Femur (tissue), 1 donor: Measurements from ENCODE around the gene KCNJ12.
"Not testable (repeated sequence)": the region's sequence is repeated elsewhere in the genome, so short reads cannot be mapped to it uniquely, and the experiment has no call there.

ENCODE experiments used
- DNase-seq: peaks from one replicate; pipeline ENCODE4 v3.0.0-alpha.2; 2017

The KCNJ12 gene

GRCh38 chr17:21349358-21350050 is 26.7 kb upstream of the KCNJ12 start:
- DNase-seq: peak; percentile 11

- DNase-seq: not testable (repeated sequence)
Measured at GRCh38 chr17:21350495-21350894, 25.7 kb upstream of the KCNJ12 start.

- no peak for DNase-seq
Measured at GRCh38 chr17:21351366-21352065, 24.6 kb upstream of the KCNJ12 start.

- DNase-seq: no peak
Measured at GRCh38 chr17:21352221-21352980, 23.8 kb upstream of the KCNJ12 start.

GRCh38 chr17:21352981-21353265 is 23.2 kb upstream of the KCNJ12 start:
- DNase-seq: no peak

GRCh38 chr17:21353326-21354010 is 22.7 kb upstream of the KCNJ12 start:
- no peak for DNase-seq

- no peak for DNase-seq
Measured at GRCh38 chr17:21354796-21355385, 21.3 kb upstream of the KCNJ12 start.

- DNase-seq: no peak
Measured at GRCh38 chr17:21355586-21355985, 20.6 kb upstream of the KCNJ12 start.

- DNase-seq: no peak
Measured at GRCh38 chr17:21356537-21357127, 19.5 kb upstream of the KCNJ12 start.

GRCh38 chr17:21357281-21357680 is 18.9 kb upstream of the KCNJ12 start:
- DNase-seq: no peak

GRCh38 chr17:21357696-21358656 is 18.2 kb upstream of the KCNJ12 start:
- no peak for DNase-seq

- DNase-seq: no peak
Measured at GRCh38 chr17:21358682-21359482, 17.3 kb upstream of the KCNJ12 start.

GRCh38 chr17:21359483-21359840 is 16.7 kb upstream of the KCNJ12 start:
- no peak for DNase-seq

GRCh38 chr17:21360048-21360447 is 16.1 kb upstream of the KCNJ12 start:
- no peak for DNase-seq

- no peak for DNase-seq
Measured at GRCh38 chr17:21361020-21361809, 14.9 kb upstream of the KCNJ12 start.

- no peak for DNase-seq
Measured at GRCh38 chr17:21362331-21362931, 13.7 kb upstream of the KCNJ12 start.

GRCh38 chr17:21363776-21364642 is 12.1 kb upstream of the KCNJ12 start:
- no peak for DNase-seq

- DNase-seq: no peak
Measured at GRCh38 chr17:21365016-21365415, 11.1 kb upstream of the KCNJ12 start.
